HL-60 (cell line): Measurements from ENCODE around the gene EFHC1.

Experiments
- DNase-seq, 2 experiments: peaks; one replicate each; pipeline ENCODE4 v3.0.0-alpha.2; 2010 to 2020; ENCODE audit warnings: low read depth in 1 of 2, low spot score in 1 of 2
- H3K27ac ChIP-seq: fragments of 250-450 bp; sonication (Bioruptor Pico); replicated peaks from 2 replicates; pipeline ENCODE4 v1.5.1; 2020; ENCODE audit warnings: mild to moderate bottlenecking, moderate library complexity
- H3K27me3 ChIP-seq: fragments of 250-450 bp; sonication (Bioruptor Pico); 2 replicates; pipeline ENCODE4 v1.5.1; 2021; ENCODE audit warnings: mild to moderate bottlenecking, moderate library complexity; ENCODE audit not compliant: insufficient read depth, poor library complexity, severe bottlenecking
- H3K4me3 ChIP-seq: replicated peaks from 2 replicates; pipeline ENCODE4 v1.5.1; 2011; ENCODE audit warnings: mild to moderate bottlenecking, control low read depth, low read length; ENCODE audit not compliant: insufficient read depth
- CTCF ChIP-seq: IDR thresholded peaks from one replicate; pipeline ENCODE4 v1.5.1; 2011; ENCODE audit warnings: low read length, control low read depth, inconsistent platforms; ENCODE audit not compliant: insufficient read depth
- GABPA ChIP-seq: IDR thresholded peaks from 2 replicates; pipeline ENCODE4 v1.6.1; 2012; ENCODE audit warnings: low read depth
- POLR2AphosphoS5 ChIP-seq: IDR thresholded peaks from 2 replicates; pipeline ENCODE4 v1.6.1; 2012; ENCODE audit warnings: low read depth
- REST ChIP-seq: IDR thresholded peaks from 2 replicates; pipeline ENCODE4 v1.6.1; 2012; ENCODE audit warnings: low read depth; ENCODE audit not compliant: insufficient replicate concordance
- SPI1 ChIP-seq: IDR thresholded peaks from 2 replicates; pipeline ENCODE4 v1.6.1; 2012; ENCODE audit warnings: low read depth, mild to moderate bottlenecking, borderline replicate concordance

EFHC1 gene

GRCh38 chr6:52474173-52474572 lies 54.0 kb downstream of the EFHC1 start:
- Histone ChIP-seq H3K27me3 (no peaks in the 10 kb centered on the region), H3K27ac (no peak overlapping the region), H3K4me3 (no peak overlapping the region)
- no peak for TF ChIP-seq POLR2AphosphoS5
- no peak for TF ChIP-seq CTCF
- no peak for TF ChIP-seq GABPA
- no peak for TF ChIP-seq REST
- no peak for TF ChIP-seq SPI1
- no peak for DNase-seq

- Histone ChIP-seq H3K4me3 (no peak overlapping the region), H3K27me3 (no peaks in the 10 kb centered on the region), H3K27ac (no peak overlapping the region)
- no peak for DNase-seq
- TF ChIP-seq POLR2AphosphoS5, result no peak
Observed at GRCh38 chr6:52475307-52475706, 55.2 kb downstream of the EFHC1 start.

GRCh38 chr6:52482903-52483670 lies 62.9 kb downstream of the EFHC1 start:
- DNase-seq, result no peak
- Histone ChIP-seq H3K4me3 (no peak overlapping the region), H3K27me3 (no peaks in the 10 kb centered on the region), H3K27ac (no peak overlapping the region)
- no peak for TF ChIP-seq SPI1
- no peak for TF ChIP-seq CTCF
- TF ChIP-seq POLR2AphosphoS5, result no peak
- no peak for TF ChIP-seq GABPA
- TF ChIP-seq REST, result no peak

- no peak for DNase-seq
- no peaks in the 10 kb centered on the region for H3K27me3 ChIP-seq
- H3K27ac ChIP-seq, result no peak overlapping the region
- TF ChIP-seq SPI1 (no peak), POLR2AphosphoS5 (no peak), REST (no peak), CTCF (no peak), GABPA (no peak)
- no peak overlapping the region for H3K4me3 ChIP-seq
Observed at GRCh38 chr6:52483671-52484003, 63.5 kb downstream of the EFHC1 start.
